Occipital lobe (tissue), 2 donors: ENCODE measurements around the gene ZNF654. TPM values are rescaled to one million over a fixed set of nuclear protein-coding genes. Genes with fewer than 3 reads are reported as not detected.
"Not testable (repeated sequence)": the region's sequence is repeated elsewhere in the genome, so short reads cannot be mapped to it uniquely, and the experiment has no call there.

Experiments used
- DNase-seq: peaks from one replicate; lab custom pipeline; 2025; lab: John Stamatoyannopoulos, UW
- total RNA-seq: library from RNA; depleted of rRNA; stranded (reverse); fragments of >200 nt; gene quantifications from one replicate; pipeline ENCODE4 v1.2.3, GENCODE V29; 2014

ZNF654 gene
- total RNA-seq, result 46.8 TPM

GRCh38 chr3:88058581-88059379, at the start of gene ZNF654, which contains the start of gene CGGBP1:
ZNF654 (plus strand) TSS chr3:88059255; CDS start chr3:88059320, 65 bp downstream.
CGGBP1 (minus strand) TSS chr3:88059005; CDS start chr3:88055976, 3,029 bp downstream.
- DNase-seq, result peak; percentile 98

GRCh38 chr3:88010810-88011209, 48.2 kb upstream of the ZNF654 start:
- DNase-seq, result no peak

GRCh38 chr3:88013592-88013991, 45.5 kb upstream of the ZNF654 start:
- DNase-seq, result no peak

DNA sequence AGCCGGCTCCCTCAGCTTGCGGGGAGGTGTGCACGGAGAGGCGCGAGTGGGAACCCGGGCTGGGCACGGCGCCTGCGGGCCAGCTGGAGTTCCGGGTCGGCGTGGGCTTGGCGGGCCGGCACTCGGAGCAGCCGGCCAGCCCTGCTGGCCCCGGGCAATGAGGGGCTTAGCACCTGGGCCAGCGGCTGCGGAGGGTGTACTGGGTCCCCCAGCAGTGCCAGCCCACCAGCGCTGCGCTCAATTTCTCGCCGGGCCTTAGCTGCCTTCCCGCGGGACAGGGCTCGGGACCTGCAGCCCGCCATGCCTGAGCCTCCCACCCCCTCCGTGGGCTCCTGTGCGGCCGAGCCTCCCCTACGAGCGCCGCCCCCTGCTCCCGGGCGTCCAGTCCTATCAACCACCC, 43.4 kb upstream of the ZNF654 start:
- DNase-seq, result not testable (repeated sequence)

DNA sequence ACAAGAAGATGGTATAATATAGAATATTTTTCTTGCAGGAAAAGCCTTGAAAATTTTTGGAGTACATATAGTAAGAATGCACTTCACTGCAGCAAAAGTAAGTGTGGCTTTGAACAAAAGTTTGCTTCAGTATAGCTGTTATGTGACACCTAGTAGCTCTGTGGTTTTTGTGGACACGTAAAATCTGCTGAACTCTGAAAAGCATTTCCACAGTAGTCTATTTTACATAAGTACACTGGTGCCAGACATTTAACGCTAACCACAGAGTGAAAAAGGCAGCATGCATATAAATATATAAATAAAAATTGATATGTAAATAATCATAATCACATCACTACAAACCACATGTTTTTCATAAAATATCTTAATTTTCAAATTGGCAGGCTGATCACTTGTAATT, 40.0 kb upstream of the ZNF654 start:
- no peak for DNase-seq

GRCh38 chr3:88025001-88025552, 34.0 kb upstream of the ZNF654 start:
- no peak for DNase-seq

- DNase-seq, result no peak
These were observed 30.2 kb upstream of the ZNF654 start for GRCh38 chr3:88028876-88029275.

DNA sequence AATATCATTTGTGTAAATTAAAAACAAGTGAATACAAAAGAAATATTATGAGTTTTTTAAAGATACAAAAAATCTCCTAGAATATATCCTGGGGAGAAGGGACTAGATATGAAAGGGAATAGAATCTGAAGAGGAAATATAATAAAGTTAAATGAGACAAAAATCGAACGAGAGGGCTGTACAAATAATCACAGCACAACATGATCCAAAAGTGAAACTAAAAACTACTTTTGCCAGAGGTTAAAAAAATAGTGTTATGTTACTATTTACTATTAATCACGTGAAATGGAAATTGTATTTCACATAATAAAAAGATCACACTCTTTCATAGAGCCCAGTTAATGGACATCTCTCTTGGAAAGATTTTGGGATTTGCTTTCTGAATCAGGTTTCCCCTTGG, 28.8 kb upstream of the ZNF654 start:
- DNase-seq, result no peak

GRCh38 chr3:88031642-88032077, 27.4 kb upstream of the ZNF654 start:
- no peak for DNase-seq

GRCh38 chr3:88032245-88032644, 26.8 kb upstream of the ZNF654 start:
- DNase-seq, result no peak

DNA sequence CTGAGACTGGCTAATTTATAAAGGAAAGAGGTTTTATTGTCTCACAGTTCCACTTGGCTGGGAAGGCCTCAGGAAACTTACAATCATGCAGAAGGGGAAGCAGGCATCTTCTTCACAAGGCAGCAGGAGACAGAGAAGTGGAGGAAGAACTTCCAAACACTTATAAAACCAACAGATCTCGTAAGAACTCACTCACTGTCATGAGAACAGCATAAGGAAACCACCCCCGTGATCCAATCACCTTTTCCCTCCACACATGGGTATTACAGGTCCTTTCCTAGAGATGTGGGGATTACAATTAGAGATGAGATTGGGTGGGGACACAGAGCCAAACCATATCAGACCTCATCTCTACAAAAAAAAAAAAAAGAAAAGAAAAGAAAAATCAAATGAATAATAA, 26.0 kb upstream of the ZNF654 start:
- no peak for DNase-seq

GRCh38 chr3:88033808-88034207, 25.2 kb upstream of the ZNF654 start:
- DNase-seq, result no peak

DNA sequence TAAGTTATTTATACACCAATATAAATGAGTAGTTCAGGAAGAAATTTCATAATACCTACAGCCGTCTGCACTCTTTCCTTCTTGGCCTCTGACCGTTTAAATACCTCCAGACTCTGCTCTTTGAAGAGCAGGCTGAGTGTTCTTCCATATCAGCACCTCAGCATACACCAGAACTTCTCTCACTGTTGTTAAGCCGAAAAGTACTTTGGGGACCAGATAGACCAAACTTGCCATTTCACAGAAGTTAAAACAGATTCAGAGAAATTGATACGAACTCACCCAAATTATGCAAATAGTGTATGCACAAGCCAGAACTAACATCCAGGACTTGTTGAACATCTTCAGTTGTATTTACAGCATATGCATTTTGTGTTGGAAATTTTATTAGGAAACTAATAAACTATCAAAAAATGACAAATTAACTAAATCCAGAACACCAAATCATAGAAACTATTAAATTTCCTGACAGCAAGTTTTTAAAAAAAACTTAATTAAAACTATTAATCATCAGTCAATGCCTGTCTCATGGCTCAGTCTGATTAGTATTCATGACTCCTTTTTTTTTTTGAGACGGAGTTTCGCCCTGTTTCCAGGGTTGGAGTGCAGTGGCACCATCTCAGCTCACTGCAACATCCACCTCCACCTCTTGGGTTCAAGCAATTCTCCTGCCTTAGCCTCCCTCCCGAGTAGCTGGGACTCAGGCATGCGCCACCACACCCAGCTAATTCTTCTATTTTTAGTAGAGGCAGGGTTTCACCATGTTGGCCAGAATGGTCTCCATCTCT, 24.4 kb upstream of the ZNF654 start:
- no peak for DNase-seq

DNA sequence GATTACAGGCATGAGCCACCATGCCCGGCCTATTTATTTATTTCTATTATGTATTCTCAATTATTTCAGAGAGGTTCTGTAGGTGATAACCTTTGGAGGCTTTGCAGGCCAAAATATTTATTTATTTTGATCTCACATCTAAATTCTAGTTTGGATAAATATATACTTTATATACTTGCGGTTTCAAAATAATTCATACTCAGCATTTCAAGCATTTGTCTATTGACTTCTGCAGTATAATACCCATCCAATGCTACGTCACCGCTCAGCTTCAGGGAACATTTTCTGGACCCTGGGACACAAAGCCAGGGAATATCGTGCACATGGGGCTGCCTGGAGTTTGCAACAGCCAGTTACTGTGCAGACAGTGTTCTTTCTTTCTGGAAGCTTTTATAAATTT, 22.8 kb upstream of the ZNF654 start:
- DNase-seq, result no peak

DNA sequence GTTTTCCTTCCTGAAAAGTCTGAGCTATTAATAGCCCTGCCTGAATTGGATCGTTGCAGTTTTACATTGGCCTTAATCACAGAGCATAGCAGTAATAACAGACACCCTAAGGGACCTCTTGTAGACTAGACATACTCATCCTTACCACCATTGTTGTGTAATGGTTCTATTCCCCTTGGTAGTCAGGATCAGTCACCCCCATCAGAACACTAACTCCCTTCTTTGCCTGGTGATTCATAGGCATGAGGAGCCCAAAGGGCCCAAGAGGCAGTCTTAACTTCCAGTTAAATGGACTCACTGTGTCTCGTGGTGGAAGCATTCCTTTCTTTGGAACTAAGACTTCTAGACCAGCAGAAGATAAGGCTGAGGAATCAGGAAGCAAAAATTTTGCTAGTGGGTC, 20.5 kb upstream of the ZNF654 start:
- DNase-seq, result no peak

- DNase-seq, result no peak
These were observed 18.5 kb upstream of the ZNF654 start for GRCh38 chr3:88040529-88040928.

DNA sequence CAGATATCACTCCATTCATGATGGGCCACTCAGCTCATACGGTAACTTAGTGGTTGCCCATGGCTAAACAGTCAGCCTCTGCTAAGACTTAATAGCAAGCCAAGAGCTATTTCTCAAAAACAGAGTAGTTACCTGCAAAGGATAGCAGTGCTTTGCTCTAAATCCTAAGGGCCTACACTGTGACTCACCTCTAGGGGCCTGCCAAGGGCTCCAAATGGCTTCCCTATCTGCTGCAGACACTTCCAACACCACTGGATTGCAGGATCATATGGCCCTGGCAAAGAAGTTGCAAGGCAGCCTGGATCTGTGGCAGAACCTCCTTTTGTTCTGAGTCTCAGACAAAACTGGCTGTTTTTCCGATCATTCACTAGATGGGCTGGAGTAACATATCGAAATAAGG, 18.1 kb upstream of the ZNF654 start:
- DNase-seq, result no peak

DNA sequence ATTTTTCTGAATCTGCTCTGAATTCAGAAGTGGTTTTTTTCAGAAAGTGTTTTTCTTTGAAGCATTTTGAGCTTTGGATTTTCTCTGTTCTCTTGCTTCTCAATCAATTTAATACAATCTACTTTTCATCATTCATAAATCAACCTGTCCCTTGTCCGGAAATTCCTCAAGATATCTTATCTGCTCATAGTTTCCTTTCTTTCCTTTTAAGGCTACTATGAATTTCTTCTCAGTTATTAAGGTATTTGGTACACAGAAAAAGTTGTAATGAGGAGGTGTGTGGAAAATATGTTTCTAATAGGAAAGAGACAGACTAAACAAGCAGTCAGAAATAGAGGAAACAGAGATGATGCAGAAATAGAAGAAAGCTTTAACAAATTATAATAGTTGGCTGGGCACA, 14.6 kb upstream of the ZNF654 start:
- no peak for DNase-seq

- no peak for DNase-seq
These were observed 12.3 kb upstream of the ZNF654 start for GRCh38 chr3:88046766-88047165.

- DNase-seq, result no peak
These were observed 1.3 kb upstream of the ZNF654 start for GRCh38 chr3:88057630-88058305.

DNA sequence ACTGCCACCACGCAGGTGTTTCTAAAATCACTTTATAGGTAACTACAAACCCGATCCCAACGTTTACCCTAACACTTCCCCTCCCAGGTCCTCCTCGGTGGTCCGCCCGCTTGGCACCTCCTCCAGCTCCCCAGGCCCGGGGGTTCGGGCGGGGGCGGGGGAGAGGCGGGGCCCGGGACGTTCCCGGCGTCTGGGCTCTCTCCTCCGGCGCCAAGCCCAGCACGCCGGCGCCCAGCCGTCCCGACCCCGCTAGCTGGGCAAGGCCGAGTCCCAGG, 812 bp upstream of the ZNF654 start:
- no peak for DNase-seq
